Sigmoid colon (tissue), 7 donors: ENCODE data around the gene CRYGN. TPM values are rescaled to one million over a fixed set of nuclear protein-coding genes. Genes with fewer than 3 reads are reported as not detected.

Experiments
- DNase-seq: peaks from one replicate; pipeline ENCODE4 v3.0.0-alpha.2; 2019
- H3K27ac ChIP-seq, 4 donors: fragments of 200-600 bp; sonication (generic); one replicate each; pipeline ENCODE4 v1.5.1; 2016 to 2019; ENCODE audit warnings: mild to moderate bottlenecking in 1 of 4
- H3K27me3 ChIP-seq, 3 donors: fragments of 200-600 bp; sonication (generic); one replicate each; pipeline ENCODE4 v1.5.1; 2019; ENCODE audit warnings: mild to moderate bottlenecking in 1 of 3
- H3K36me3 ChIP-seq, 4 donors: fragments of 200-600 bp; sonication (generic); one replicate each; pipeline ENCODE4 v1.5.1; 2016 to 2019
- H3K4me1 ChIP-seq, 4 donors: fragments of 200-600 bp; sonication (generic); one replicate each; pipeline ENCODE4 v1.5.1; 2017 to 2019
- H3K4me3 ChIP-seq, 4 donors: fragments of 200-600 bp; sonication (generic); one replicate each; pipeline ENCODE4 v1.5.1; 2017 to 2019; ENCODE audit warnings: mild to moderate bottlenecking in 2 of 4, moderate library complexity in 1 of 4
- H3K9me3 ChIP-seq, 4 donors: fragments of 200-600 bp in 3 of 4; sonication (generic) in 3 of 4; one replicate each; pipeline versions ENCODE4 v1.5.1 to v1.6.1; 2013 to 2019
- EP300 ChIP-seq, 4 donors: sonication (generic); formaldehyde crosslinking; IDR thresholded peaks; one replicate each; pipeline ENCODE4 v1.6.1; 2017; ENCODE audit warnings: antibody characterized with exemption in 4 of 4
- POLR2A ChIP-seq, 2 donors: fragments of 450-650 bp; IDR thresholded peaks; one replicate each; pipeline ENCODE4 v1.6.1; 2016; ENCODE audit warnings: antibody characterized with exemption in 2 of 2, mild to moderate bottlenecking in 2 of 2, moderate library complexity in 2 of 2
- POLR2AphosphoS5 ChIP-seq, 4 donors: sonication (generic); formaldehyde crosslinking; IDR thresholded peaks; one replicate each; pipeline ENCODE4 v1.6.1; 2017; ENCODE audit warnings: antibody characterized with exemption in 4 of 4
- WGBS, 2 donors: extraction: QIAGEN DNeasy Blood & Tissue Kit; methylation state at CpG; one replicate each; pipeline ENCODE4 v1.1.7; 2013; 5-methylcytosine and 5-hydroxymethylcytosine counted together
- intact Hi-C: fragments of 100-400 bp; cut with DNase I; formaldehyde crosslinking; loops from one replicate; pipeline ENCODE4 v1.15.1; 2023
- polyA plus RNA-seq, 3 donors: library from polyadenylated mRNA; stranded (reverse); fragments of 200-250 nt; gene quantifications; one replicate each; pipeline ENCODE4 v1.2.3, GENCODE V29; 2013
- total RNA-seq, 4 donors: library from RNA; depleted of rRNA; stranded (reverse); fragments of >200 nt; gene quantifications; one replicate each; pipeline ENCODE4 v1.1.0, GENCODE V29; 2016
- TF ChIP-seq, protein P1 (sequence below), 4 experiments: fragments of 450-650 bp in 3 of 4; fragments of 200-600 bp in 1 of 4; IDR thresholded peaks; one replicate each; pipeline ENCODE4 v1.5.1; 2016 to 2019; ENCODE audit warnings: antibody characterized with exemption in 4 of 4, mild to moderate bottlenecking in 3 of 4, moderate library complexity in 2 of 4
- donor health status: healthy with polysubstance abuse.
- donor health status: Bipolar disorder and iron deficiency.
- donor health status: healthy.

Gene CRYGN
- total and polyA plus RNA-seq, 7 donors, result 0.17 to 1.8 (median 0.99) TPM; not detected in 3

DNA sequence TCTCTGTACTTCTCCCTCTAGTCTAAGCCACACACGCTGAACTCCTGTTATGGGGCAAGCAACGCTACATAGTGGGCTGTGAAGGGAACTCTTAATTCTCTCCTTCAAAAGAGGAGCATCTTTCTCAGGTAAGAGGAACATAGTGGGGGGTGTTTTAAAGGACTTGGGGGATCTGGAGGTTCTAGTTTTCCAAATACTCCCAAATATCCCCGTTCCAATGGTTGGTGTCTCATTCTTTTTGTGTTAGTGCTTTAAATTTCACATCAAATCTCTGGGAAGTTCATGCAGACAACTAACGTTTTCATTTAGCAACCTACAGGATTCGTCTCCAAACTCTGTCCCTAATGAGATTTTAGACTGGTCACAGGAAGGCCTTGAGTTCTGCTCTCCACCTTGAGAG, 17.7 kb downstream of the CRYGN start:
- intact Hi-C loops, result no loop called here
- Histone ChIP-seq H3K9me3 (peaks cover 0 to 8% (median 2%) of the 10 kb centered on the region in 4 donors), H3K27me3 (no peaks in the 10 kb centered on the region), H3K36me3 (no peaks in the 10 kb centered on the region), H3K27ac (no peak overlapping the region), H3K4me1 (peaks cover 0 to 19% (median 17%) of the 10 kb centered on the region in 4 donors), H3K4me3 (no peak overlapping the region)
- DNase-seq, result no peak
- no peak for TF ChIP-seq POLR2A (IDR thresholded peaks at IDR 0.05)
- TF ChIP-seq EP300 (IDR thresholded peaks at IDR 0.05), result no peak
- no peak for TF ChIP-seq POLR2AphosphoS5 (IDR thresholded peaks at IDR 0.05)
- TF ChIP-seq, protein P1, sequence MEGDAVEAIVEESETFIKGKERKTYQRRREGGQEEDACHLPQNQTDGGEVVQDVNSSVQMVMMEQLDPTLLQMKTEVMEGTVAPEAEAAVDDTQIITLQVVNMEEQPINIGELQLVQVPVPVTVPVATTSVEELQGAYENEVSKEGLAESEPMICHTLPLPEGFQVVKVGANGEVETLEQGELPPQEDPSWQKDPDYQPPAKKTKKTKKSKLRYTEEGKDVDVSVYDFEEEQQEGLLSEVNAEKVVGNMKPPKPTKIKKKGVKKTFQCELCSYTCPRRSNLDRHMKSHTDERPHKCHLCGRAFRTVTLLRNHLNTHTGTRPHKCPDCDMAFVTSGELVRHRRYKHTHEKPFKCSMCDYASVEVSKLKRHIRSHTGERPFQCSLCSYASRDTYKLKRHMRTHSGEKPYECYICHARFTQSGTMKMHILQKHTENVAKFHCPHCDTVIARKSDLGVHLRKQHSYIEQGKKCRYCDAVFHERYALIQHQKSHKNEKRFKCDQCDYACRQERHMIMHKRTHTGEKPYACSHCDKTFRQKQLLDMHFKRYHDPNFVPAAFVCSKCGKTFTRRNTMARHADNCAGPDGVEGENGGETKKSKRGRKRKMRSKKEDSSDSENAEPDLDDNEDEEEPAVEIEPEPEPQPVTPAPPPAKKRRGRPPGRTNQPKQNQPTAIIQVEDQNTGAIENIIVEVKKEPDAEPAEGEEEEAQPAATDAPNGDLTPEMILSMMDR (IDR thresholded peaks at IDR 0.05), result no peak
- WGBS, 2 donors, result 86 to 87% methylated on average over 5 of the region's 5 CpGs

- no peak overlapping the region for H3K4me3 ChIP-seq
- TF ChIP-seq EP300 (IDR thresholded peaks at IDR 0.05), result no peak
- no peak for TF ChIP-seq POLR2A (IDR thresholded peaks at IDR 0.05)
- no peak for TF ChIP-seq POLR2AphosphoS5 (IDR thresholded peaks at IDR 0.05)
- TF ChIP-seq, protein P1 (IDR thresholded peaks at IDR 0.05), result no peak
Measured at GRCh38 chr7:151420144-151420543, 19.8 kb downstream of the CRYGN start.

GRCh38 chr7:151416941-151417315, 23.0 kb downstream of the CRYGN start:
- H3K36me3 ChIP-seq, result no peaks in the 10 kb centered on the region
- intact Hi-C loops, result no loop called here
- no peak overlapping the region for H3K4me3 ChIP-seq
- TF ChIP-seq EP300 (IDR thresholded peaks at IDR 0.05) (no peak), POLR2AphosphoS5 (IDR thresholded peaks at IDR 0.05) (peak in 1 of 4 donors; percentile 37)
- TF ChIP-seq, protein P1 (IDR thresholded peaks at IDR 0.05), result no peak
- H3K4me1 ChIP-seq, result no peaks in the 10 kb centered on the region
- H3K27ac ChIP-seq, result no peak overlapping the region
- WGBS, 2 donors, result 52 to 58% methylated on average over 11 of the region's 11 CpGs
- H3K9me3 ChIP-seq, result peaks cover 0 to 3% (median 2%) of the 10 kb centered on the region in 4 donors
- H3K27me3 ChIP-seq, result peaks cover 0 to 15% (median 0%) of the 10 kb centered on the region in 3 donors
- DNase-seq, result peak; percentile 68

More at GRCh38 chr7:151420144-151420543, 19.8 kb downstream of the CRYGN start:
- no peak for DNase-seq
- no peak overlapping the region for H3K27ac ChIP-seq
- no peaks in the 10 kb centered on the region for H3K4me1 ChIP-seq
- no peaks in the 10 kb centered on the region for H3K27me3 ChIP-seq
- 75 to 82% methylated on average over 5 of the region's 5 CpGs for WGBS, 2 donors
- peaks cover 0 to 8% (median 2%) of the 10 kb centered on the region in 4 donors for H3K9me3 ChIP-seq
- no peaks in the 10 kb centered on the region for H3K36me3 ChIP-seq
- intact Hi-C loops, result no loop called here

DNA sequence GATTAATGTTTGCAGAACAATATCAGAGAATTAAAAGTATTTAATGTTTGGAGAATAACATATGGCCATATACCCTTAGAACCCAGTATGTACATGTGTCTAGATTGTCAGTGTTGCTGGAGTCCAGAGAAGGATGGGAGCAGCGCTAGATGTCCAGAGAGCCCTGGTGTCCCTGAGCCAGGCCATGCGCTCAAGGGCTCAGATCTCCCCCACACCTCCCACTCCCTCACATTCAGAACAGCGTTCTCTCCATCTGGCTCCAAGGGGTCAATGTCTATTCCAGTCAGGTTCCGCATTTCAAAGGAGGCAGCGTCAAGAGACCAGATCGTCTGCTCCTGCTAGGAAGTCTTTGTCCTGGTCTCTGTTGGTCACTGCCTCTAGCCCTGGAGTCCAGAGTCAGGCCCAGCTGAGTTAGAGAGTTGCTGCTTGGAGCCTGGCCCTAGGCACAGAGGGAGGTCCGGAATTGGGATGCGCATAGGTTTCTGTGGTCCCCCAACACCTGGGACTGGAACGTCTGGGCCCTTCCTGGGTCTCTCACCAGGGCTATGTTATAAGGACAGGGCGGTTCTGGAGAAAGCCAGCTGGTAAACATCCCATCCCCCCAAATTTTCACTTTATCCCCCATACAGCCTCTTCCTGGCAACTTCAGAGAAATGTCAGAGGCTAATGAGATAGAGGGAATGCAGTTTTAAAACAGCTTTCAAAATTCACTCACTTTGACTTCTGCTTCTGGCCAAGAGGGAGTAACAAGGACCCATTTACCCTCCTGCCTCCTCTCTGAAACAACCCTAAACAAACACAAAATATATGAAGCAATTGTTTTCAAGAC, 23.6 kb downstream of the CRYGN start:
- Histone ChIP-seq H3K27me3 (peaks cover 0 to 18% (median 0%) of the 10 kb centered on the region in 3 donors), H3K36me3 (no peaks in the 10 kb centered on the region), H3K9me3 (peaks cover 0 to 3% (median 2%) of the 10 kb centered on the region in 4 donors), H3K4me3 (no peak overlapping the region), H3K4me1 (no peaks in the 10 kb centered on the region), H3K27ac (no peak overlapping the region)
- TF ChIP-seq POLR2A (IDR thresholded peaks at IDR 0.05), result no peak
- no peak for TF ChIP-seq POLR2AphosphoS5 (IDR thresholded peaks at IDR 0.05)
- peak; percentile 58 for DNase-seq
- WGBS, 2 donors, result 72 to 79% methylated on average over 10 of the region's 10 CpGs
- intact Hi-C loops, result no loop called here

DNA sequence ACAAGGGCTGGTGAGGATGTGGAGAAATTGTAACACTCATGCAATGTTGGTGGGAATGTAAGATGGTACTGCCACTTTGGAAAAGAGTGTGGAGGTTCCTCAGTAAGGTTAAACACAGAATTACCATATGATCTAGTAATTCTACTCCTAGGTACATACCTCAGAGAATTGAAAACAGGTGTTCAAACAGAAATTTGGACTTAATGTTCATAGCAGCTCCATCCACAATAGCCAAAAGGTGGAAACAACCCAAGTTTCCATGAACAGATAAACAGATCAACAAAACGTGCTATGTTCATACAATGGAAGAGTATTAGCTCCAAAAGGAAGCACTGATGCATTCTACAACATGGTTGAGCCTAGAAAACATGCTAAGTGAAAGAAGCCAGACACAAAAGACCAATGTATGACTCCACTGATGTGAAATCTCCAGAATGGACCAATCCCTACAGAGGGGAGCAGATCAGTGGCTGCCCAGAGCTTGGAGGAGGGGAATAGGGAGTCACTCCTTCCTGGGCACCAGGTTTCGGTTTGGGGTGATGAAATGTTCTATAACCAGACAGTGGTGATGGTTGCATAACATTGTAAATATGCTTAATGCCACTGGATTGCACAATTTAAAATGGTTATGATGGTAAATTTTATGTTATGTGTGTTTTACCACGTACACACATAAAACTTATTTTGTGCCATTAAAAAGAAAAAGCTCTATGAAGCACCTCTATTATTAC, 24.4 kb downstream of the CRYGN start:
- peak; percentile 59 for DNase-seq
- 24 to 65% methylated on average over 3 of the region's 3 CpGs for WGBS, 2 donors
- Histone ChIP-seq H3K27ac (no peak overlapping the region), H3K4me1 (peaks cover 0 to 2% (median 1%) of the 10 kb centered on the region in 4 donors), H3K27me3 (peaks cover 4 to 26% (median 5%) of the 10 kb centered on the region in 3 donors), H3K4me3 (no peak overlapping the region), H3K9me3 (peaks cover 0 to 2% (median 2%) of the 10 kb centered on the region in 4 donors), H3K36me3 (no peaks in the 10 kb centered on the region)
- intact Hi-C loops, result no loop called here
- TF ChIP-seq POLR2AphosphoS5 (IDR thresholded peaks at IDR 0.05) (no peak), POLR2A (IDR thresholded peaks at IDR 0.05) (no peak), EP300 (IDR thresholded peaks at IDR 0.05) (no peak)
- TF ChIP-seq, protein P1 (IDR thresholded peaks at IDR 0.05), result no peak
